ENCODE data around the gene ZNF346. TPM values are rescaled to one million over a fixed set of nuclear protein-coding genes. Genes with fewer than 3 reads are reported as not detected.

The ZNF346 gene
- total and polyA plus RNA-seq, 2 of the 13 experiments (the other 11 are each of a cell fraction or from before 2014, with no cell fraction given), result 8.6 to 19.4 TPM

GRCh38 chr5:177113566-177114424, 91.3 kb downstream of the ZNF346 start (continued):
- no peak for TF ChIP-seq ATF2 (CRISPR knock-in tag; IDR thresholded peaks at IDR 0.05)
- TF ChIP-seq, protein P1, sequence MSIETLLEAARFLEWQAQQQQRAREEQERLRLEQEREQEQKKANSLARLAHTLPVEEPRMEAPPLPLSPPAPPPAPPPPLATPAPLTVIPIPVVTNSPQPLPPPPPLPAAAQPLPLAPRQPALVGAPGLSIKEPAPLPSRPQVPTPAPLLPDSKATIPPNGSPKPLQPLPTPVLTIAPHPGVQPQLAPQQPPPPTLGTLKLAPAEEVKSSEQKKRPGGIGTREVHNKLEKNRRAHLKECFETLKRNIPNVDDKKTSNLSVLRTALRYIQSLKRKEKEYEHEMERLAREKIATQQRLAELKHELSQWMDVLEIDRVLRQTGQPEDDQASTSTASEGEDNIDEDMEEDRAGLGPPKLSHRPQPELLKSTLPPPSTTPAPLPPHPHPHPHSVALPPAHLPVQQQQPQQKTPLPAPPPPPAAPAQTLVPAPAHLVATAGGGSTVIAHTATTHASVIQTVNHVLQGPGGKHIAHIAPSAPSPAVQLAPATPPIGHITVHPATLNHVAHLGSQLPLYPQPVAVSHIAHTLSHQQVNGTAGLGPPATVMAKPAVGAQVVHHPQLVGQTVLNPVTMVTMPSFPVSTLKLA (IDR thresholded peaks at IDR 0.05), result no peak
- 0 out of 2 replicates have a peak, but pooled peaks have one; percentile 19 for TF ChIP-seq MIXL1 (CRISPR knock-in tag; IDR thresholded peaks at IDR 0.05)
- TF ChIP-seq CBFB (CRISPR knock-in tag; IDR thresholded peaks at IDR 0.05), result no peak
- no peak for TF ChIP-seq MZF1 (CRISPR knock-in tag; IDR thresholded peaks at IDR 0.05; ENCODE audit: borderline replicate concordance)
- no peak for TF ChIP-seq ZNF609 (CRISPR knock-in tag; IDR thresholded peaks at IDR 0.05; ENCODE audit: borderline replicate concordance)
- 0 out of 2 replicates have a peak, but pooled peaks have one; percentile 59 for TF ChIP-seq GFI1 (CRISPR knock-in tag; IDR thresholded peaks at IDR 0.05; ENCODE audit: borderline replicate concordance)
- TF ChIP-seq ZNF605 (CRISPR knock-in tag; IDR thresholded peaks at IDR 0.05), result no peak
- TF ChIP-seq DMAP1 (CRISPR knock-in tag; IDR thresholded peaks at IDR 0.05), result no peak
- TF ChIP-seq, protein P2, sequence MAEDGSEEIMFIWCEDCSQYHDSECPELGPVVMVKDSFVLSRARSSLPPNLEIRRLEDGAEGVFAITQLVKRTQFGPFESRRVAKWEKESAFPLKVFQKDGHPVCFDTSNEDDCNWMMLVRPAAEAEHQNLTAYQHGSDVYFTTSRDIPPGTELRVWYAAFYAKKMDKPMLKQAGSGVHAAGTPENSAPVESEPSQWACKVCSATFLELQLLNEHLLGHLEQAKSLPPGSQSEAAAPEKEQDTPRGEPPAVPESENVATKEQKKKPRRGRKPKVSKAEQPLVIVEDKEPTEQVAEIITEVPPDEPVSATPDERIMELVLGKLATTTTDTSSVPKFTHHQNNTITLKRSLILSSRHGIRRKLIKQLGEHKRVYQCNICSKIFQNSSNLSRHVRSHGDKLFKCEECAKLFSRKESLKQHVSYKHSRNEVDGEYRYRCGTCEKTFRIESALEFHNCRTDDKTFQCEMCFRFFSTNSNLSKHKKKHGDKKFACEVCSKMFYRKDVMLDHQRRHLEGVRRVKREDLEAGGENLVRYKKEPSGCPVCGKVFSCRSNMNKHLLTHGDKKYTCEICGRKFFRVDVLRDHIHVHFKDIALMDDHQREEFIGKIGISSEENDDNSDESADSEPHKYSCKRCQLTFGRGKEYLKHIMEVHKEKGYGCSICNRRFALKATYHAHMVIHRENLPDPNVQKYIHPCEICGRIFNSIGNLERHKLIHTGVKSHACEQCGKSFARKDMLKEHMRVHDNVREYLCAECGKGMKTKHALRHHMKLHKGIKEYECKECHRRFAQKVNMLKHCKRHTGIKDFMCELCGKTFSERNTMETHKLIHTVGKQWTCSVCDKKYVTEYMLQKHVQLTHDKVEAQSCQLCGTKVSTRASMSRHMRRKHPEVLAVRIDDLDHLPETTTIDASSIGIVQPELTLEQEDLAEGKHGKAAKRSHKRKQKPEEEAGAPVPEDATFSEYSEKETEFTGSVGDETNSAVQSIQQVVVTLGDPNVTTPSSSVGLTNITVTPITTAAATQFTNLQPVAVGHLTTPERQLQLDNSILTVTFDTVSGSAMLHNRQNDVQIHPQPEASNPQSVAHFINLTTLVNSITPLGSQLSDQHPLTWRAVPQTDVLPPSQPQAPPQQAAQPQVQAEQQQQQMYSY (CRISPR knock-in tag; IDR thresholded peaks at IDR 0.05), result no peak
- TF ChIP-seq ZBTB37 (CRISPR knock-in tag; IDR thresholded peaks at IDR 0.05), result no peak
- no peak for TF ChIP-seq NFKBIZ (CRISPR knock-in tag; IDR thresholded peaks at IDR 0.05)
- TF ChIP-seq SSRP1 (CRISPR knock-in tag; IDR thresholded peaks at IDR 0.05), result no peak
